Loucy (cell line): Measurements from ENCODE around the gene SERPINE3.

Source experiments
- H2AFZ ChIP-seq: fragments of 200-600 bp; sonication (generic); 2 replicates; pipeline ENCODE4 v1.6.0; 2016; ENCODE audit warnings: antibody characterized with exemption, mild to moderate bottlenecking, low read length, moderate library complexity
- H3F3A ChIP-seq: fragments of 200-600 bp; 2 replicates; pipeline ENCODE4 v1.6.0; 2016; ENCODE audit warnings: antibody characterized with exemption, low read depth, mild to moderate bottlenecking
- H3K27me3 ChIP-seq: fragments of 200-600 bp; sonication (generic); 2 replicates; pipeline ENCODE4 v1.6.1; 2014; ENCODE audit warnings: low read length, mild to moderate bottlenecking; ENCODE audit not compliant: insufficient read depth, poor library complexity, severe bottlenecking
- H3K36me3 ChIP-seq: fragments of 200-600 bp; sonication (generic); 2 replicates; pipeline ENCODE4 v1.6.1; 2016; ENCODE audit warnings: low read length; ENCODE audit not compliant: insufficient read depth
- H3K4me1 ChIP-seq: fragments of 200-600 bp; sonication (generic); 2 replicates; pipeline ENCODE4 v1.5.1; 2014; ENCODE audit warnings: low read length, mild to moderate bottlenecking; ENCODE audit not compliant: insufficient read depth, poor library complexity, severe bottlenecking
- H3K4me2 ChIP-seq: fragments of 200-600 bp; sonication (generic); 2 replicates; pipeline ENCODE4 v1.6.0; 2014; ENCODE audit warnings: antibody characterized with exemption, low read length, low read depth, mild to moderate bottlenecking; ENCODE audit not compliant: poor library complexity, severe bottlenecking
- H3K4me3 ChIP-seq: fragments of 200-600 bp; sonication (generic); 2 replicates; pipeline ENCODE4 v1.5.1; 2014; ENCODE audit warnings: low read length, mild to moderate bottlenecking, mixed read lengths; ENCODE audit not compliant: poor library complexity, severe bottlenecking
- H3K79me2 ChIP-seq: fragments of 200-600 bp; sonication (generic); 2 replicates; pipeline ENCODE4 v1.6.1; 2014; ENCODE audit warnings: low read length; ENCODE audit not compliant: insufficient read depth
- H3K9ac ChIP-seq: fragments of 200-600 bp; sonication (generic); 2 replicates; pipeline ENCODE4 v1.6.0; 2014; ENCODE audit warnings: mild to moderate bottlenecking, low read depth, low read length, moderate library complexity; ENCODE audit not compliant: poor library complexity, severe bottlenecking
- H3K9me2 ChIP-seq: fragments of 200-600 bp; sonication (generic); replicated peaks from 2 replicates; pipeline ENCODE4 v1.6.1; 2016; ENCODE audit warnings: low read depth, low read length, mixed read lengths
- H3K9me3 ChIP-seq: fragments of 200-600 bp; sonication (generic); 2 replicates; pipeline ENCODE4 v1.6.1; 2014; ENCODE audit warnings: mild to moderate bottlenecking, antibody characterized with exemption, low read length, low read depth; ENCODE audit not compliant: insufficient read depth
- H4K20me1 ChIP-seq: fragments of 200-600 bp; sonication (generic); 2 replicates; pipeline ENCODE4 v1.6.0; 2014; ENCODE audit warnings: antibody characterized with exemption, low read length, mild to moderate bottlenecking; ENCODE audit not compliant: insufficient read depth, poor library complexity, severe bottlenecking
- EZH2phosphoT487 ChIP-seq: fragments of 200-600 bp; IDR thresholded peaks from 2 replicates; pipeline ENCODE4 v1.6.1; 2018; ENCODE audit warnings: antibody characterized with exemption, mild to moderate bottlenecking, moderate library complexity, borderline replicate concordance
- TF ChIP-seq, protein P1 (sequence below): fragments of 200-600 bp; sonication (generic); conservative IDR thresholded peaks from 2 replicates; pipeline ENCODE4 v1.5.1; 2014; ENCODE audit warnings: mild to moderate bottlenecking, antibody characterized with exemption, low read length

The SERPINE3 gene

DNA sequence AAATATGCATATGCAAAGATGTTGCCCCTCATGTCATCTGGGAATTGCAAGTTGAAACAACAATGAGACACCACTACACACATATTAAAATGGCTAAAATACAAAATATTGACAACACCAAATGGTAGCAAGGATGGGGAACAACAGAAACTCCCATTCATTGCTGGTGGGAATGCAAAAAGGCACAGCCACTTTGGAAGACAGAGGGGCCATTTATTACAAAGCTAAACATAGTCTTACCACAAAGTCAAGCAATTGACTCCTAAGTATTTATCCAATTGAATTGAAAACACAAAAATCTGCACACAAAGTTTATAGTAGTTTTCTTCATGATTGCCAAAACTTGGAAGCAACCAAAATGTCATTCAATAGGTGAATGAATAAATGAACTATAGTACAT, 6.1 kb upstream of the SERPINE3 start:
- Histone ChIP-seq H3K36me3 (no peaks in the 10 kb centered on the region), H3K9me3 (no peaks in the 10 kb centered on the region), H3K9me2 (no peaks in the 10 kb centered on the region), H3K4me2 (no peak overlapping the region), H3K9ac (no peak overlapping the region), H3K27me3 (no peaks in the 10 kb centered on the region), H2AFZ (no peak overlapping the region), H4K20me1 (no peaks in the 10 kb centered on the region), H3K4me1 (no peaks in the 10 kb centered on the region), H3F3A (no peaks in the 10 kb centered on the region), H3K4me3 (no peak overlapping the region), H3K79me2 (no peaks in the 10 kb centered on the region)
- TF ChIP-seq, protein P1, sequence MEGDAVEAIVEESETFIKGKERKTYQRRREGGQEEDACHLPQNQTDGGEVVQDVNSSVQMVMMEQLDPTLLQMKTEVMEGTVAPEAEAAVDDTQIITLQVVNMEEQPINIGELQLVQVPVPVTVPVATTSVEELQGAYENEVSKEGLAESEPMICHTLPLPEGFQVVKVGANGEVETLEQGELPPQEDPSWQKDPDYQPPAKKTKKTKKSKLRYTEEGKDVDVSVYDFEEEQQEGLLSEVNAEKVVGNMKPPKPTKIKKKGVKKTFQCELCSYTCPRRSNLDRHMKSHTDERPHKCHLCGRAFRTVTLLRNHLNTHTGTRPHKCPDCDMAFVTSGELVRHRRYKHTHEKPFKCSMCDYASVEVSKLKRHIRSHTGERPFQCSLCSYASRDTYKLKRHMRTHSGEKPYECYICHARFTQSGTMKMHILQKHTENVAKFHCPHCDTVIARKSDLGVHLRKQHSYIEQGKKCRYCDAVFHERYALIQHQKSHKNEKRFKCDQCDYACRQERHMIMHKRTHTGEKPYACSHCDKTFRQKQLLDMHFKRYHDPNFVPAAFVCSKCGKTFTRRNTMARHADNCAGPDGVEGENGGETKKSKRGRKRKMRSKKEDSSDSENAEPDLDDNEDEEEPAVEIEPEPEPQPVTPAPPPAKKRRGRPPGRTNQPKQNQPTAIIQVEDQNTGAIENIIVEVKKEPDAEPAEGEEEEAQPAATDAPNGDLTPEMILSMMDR = no peak
- TF ChIP-seq EZH2phosphoT487 = no peak

DNA sequence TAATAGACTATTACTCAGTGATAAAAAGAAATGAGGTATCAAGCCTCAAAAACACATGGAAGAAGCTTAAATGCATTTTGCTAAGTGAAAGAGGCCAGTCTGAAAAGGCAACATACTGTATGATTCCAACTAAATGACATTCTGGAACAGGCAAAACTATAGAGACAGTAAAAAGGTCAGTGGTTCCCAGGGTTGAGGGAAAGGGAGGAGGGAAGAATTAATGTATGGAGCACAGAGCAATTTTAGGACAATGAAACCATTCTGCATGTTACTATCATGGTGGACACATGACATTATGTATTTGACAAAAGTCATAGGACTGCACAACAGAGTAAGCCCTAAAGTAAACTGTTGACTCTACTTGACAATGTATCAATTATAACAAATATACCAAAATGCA, 5.7 kb upstream of the SERPINE3 start:
- no peaks in the 10 kb centered on the region for H3K4me1 ChIP-seq
- no peak overlapping the region for H3K4me3 ChIP-seq
- no peaks in the 10 kb centered on the region for H3K27me3 ChIP-seq
- no peaks in the 10 kb centered on the region for H3K9me2 ChIP-seq
- H3K9ac ChIP-seq = no peak overlapping the region
- H3K4me2 ChIP-seq = no peak overlapping the region
- no peaks in the 10 kb centered on the region for H4K20me1 ChIP-seq
- TF ChIP-seq EZH2phosphoT487 = no peak
- TF ChIP-seq, protein P1 = no peak
- no peaks in the 10 kb centered on the region for H3K79me2 ChIP-seq
- no peaks in the 10 kb centered on the region for H3K9me3 ChIP-seq
- no peak overlapping the region for H2AFZ ChIP-seq
- no peaks in the 10 kb centered on the region for H3K36me3 ChIP-seq
- no peaks in the 10 kb centered on the region for H3F3A ChIP-seq

DNA sequence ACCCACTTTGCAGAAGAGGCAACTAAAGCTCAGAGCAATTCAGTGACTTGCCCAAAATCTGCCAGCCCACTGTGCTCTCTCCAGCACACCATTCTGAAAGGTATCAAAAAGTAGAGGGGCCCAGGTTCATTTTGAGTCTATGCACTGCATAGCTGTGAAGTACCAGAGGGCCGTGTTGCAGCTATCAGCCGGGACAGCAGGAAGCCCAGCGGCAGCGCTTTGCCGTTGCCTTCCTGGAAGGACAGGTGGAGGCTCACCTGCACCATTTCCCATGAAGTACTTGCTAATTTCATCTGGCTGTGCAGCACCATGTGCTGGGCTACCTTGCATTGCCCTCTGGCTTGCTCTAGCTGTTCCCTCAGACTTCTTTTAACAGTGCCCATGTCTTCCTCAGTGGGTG, 2.7 kb upstream of the SERPINE3 start:
- Histone ChIP-seq H3F3A (no peaks in the 10 kb centered on the region), H3K27me3 (no peaks in the 10 kb centered on the region), H3K4me3 (no peak overlapping the region), H4K20me1 (no peaks in the 10 kb centered on the region), H2AFZ (no peak overlapping the region), H3K4me1 (no peaks in the 10 kb centered on the region), H3K36me3 (no peaks in the 10 kb centered on the region), H3K4me2 (no peak overlapping the region), H3K9ac (no peak overlapping the region), H3K79me2 (no peaks in the 10 kb centered on the region), H3K9me3 (no peaks in the 10 kb centered on the region), H3K9me2 (no peaks in the 10 kb centered on the region)
- TF ChIP-seq EZH2phosphoT487 = no peak
- TF ChIP-seq, protein P1 = no peak
